H1 (cell line): ENCODE results near the gene E2F1.

Experiments used
- GABPA ChIP-seq: IDR thresholded peaks from 2 replicates; pipeline ENCODE4 v1.6.1; 2011; ENCODE audit warnings: mild to moderate bottlenecking, low read length, moderate library complexity, borderline replicate concordance; ENCODE audit not compliant: insufficient read depth
- HDAC6 ChIP-seq: IDR thresholded peaks from one replicate; pipeline ENCODE4 v1.7.1; 2012; ENCODE audit warnings: low read depth, mild to moderate bottlenecking, inconsistent platforms, low read length, moderate library complexity
- POLR2AphosphoS5 ChIP-seq: IDR thresholded peaks from 2 replicates; pipeline ENCODE4 v1.6.1; 2011; ENCODE audit warnings: low read depth, low read length

DNA sequence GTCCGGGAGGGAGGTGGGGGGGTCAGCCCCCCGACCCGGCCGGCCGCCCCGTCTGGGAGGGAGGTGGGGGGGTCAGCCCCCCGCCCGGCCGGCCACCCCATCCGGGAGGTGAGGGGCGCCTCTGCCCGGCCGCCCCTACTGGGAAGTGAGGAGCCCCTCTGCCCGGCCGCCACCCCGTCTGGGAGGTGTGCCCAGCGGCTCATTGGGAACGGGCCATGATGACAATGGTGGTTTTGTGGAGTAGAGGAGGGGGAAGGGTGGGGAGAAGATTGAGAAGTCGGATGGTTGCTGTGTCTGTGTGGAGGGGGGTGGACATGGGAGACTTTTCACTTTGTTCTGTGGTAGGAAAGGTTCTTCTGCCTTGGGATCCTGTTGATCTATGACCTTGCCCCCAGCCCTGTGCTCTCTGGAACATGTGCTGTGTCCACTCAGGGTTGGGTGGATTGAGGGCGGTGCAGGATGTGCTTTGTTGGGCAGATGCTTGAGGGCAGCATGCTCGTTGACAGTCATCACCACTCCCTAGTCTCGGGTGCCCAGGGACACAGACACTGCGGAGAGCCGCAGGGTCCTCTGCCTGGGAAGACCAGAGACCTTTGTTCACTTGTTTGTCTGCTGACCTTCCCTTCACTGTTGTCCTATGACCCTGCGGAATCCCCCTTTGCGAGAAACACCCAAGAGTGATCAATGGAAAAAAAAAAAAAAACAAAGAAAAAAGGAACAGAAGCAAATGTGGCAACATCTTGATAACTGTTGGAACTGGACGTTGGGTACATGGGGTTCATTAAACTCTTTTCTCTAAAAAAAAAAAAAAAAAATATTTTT is 15.7 kb upstream of the E2F1 start:
- TF ChIP-seq GABPA (no peak), HDAC6 (no peak), POLR2AphosphoS5 (no peak)
